K562 (cell line): ENCODE results near the gene GADD45B. TPM values are rescaled to one million over a fixed set of nuclear protein-coding genes. Genes with fewer than 3 reads are reported as not detected.

Experiments used
- ATAC-seq: fragments of 200-7000 bp; cut with Tn5 transposase; 3 replicates; pipeline ENCODE4 v1.9.1; 2020; ENCODE audit warnings: moderate library complexity
- BruUV-seq: library from RNA; stranded (reverse); fragments of 400-500 nt; replicated peaks from 2 replicates; lab custom pipeline; 2021; lab: Mats Ljungman, UMichigan
- CTCF ChIA-PET: fragments of 300-600 bp; formaldehyde crosslinking; extraction: SDS; loops from one replicate; lab custom pipeline; 2021; ENCODE audit warnings: low intra/inter-chr PET ratio; lab: Yijun Ruan, JAX
- POLR2A ChIA-PET: fragments of 300-600, 350-650 bp; sonication (Branson Sonifier 250); formaldehyde crosslinking; extraction: SDS; loops from one replicate; lab custom pipeline; 2021; ENCODE audit warnings: antibody characterized with exemption, inconsistent platforms; lab: Yijun Ruan, JAX
- DNase-seq, 4 experiments: peaks; one replicate each; pipeline versions ENCODE4 v3.0.0 to v3.0.0-alpha.2; 2011 to 2018; ENCODE audit warnings: low spot score in 3 of 4, mixed read lengths in 3 of 4; ENCODE audit errors: extremely low read depth in 1 of 4
- FAIRE-seq: peaks from 2 replicates; lab custom pipeline; 2011; peaks lifted over from hg19 to GRCh38; lab: Jason Lieb, UNC
- H2AFZ ChIP-seq: 2 replicates; pipeline ENCODE4 v1.6.0; 2011; ENCODE audit warnings: low read depth, low read length, control low read depth, inconsistent platforms
- H3K27ac ChIP-seq: fragments of 200-600 bp; 3 replicates; pipeline ENCODE4 v1.8.0; 2011; ENCODE audit warnings: low read depth, mild to moderate bottlenecking, control low read depth, inconsistent platforms, low read length, moderate library complexity, mixed read lengths; ENCODE audit errors: extremely low read depth
- H3K27me3 ChIP-seq, 2 experiments: fragments of 300-600 bp in 1 of 2; 2 replicates in 1 of 2; 3 replicates in 1 of 2; pipeline versions ENCODE4 v1.6.0 to v1.8.0; 2011; ENCODE audit warnings: inconsistent platforms in 2 of 2, low read length in 2 of 2, mild to moderate bottlenecking in 1 of 2, mixed read lengths in 1 of 2, moderate library complexity in 1 of 2; ENCODE audit not compliant: control insufficient read depth in 2 of 2, insufficient read depth in 2 of 2
- H3K36me3 ChIP-seq: fragments of 300-600 bp; 3 replicates; pipeline ENCODE4 v1.8.0; 2011; ENCODE audit warnings: mild to moderate bottlenecking, low read length, inconsistent platforms; ENCODE audit not compliant: control insufficient read depth, insufficient read depth
- H3K4me1 ChIP-seq, 2 experiments: fragments of 200-600 bp in 1 of 2; replicated peaks in 1 of 2; 2 replicates in 1 of 2; 3 replicates in 1 of 2; pipeline versions ENCODE4 v1.5.1 to v1.8.0; 2011; ENCODE audit warnings: inconsistent platforms in 2 of 2, low read length in 2 of 2, mild to moderate bottlenecking in 1 of 2, mixed read lengths in 1 of 2, moderate library complexity in 1 of 2; ENCODE audit not compliant: control insufficient read depth in 2 of 2, insufficient read depth in 2 of 2
- H3K4me2 ChIP-seq: 2 replicates; pipeline ENCODE4 v1.6.1; 2011; ENCODE audit warnings: low read length, control low read depth, inconsistent platforms, mixed read lengths; ENCODE audit not compliant: insufficient read depth
- H3K4me3 ChIP-seq: fragments of 200-600 bp; sonication (generic), shearing (Covaris generic); 2 replicates; pipeline ENCODE4 v1.5.1; 2016; ENCODE audit warnings: control low read depth, inconsistent platforms
- H3K79me2 ChIP-seq: fragments of 200-600 bp; 3 replicates; pipeline ENCODE4 v1.8.0; 2011; ENCODE audit warnings: low read length, inconsistent platforms; ENCODE audit not compliant: control insufficient read depth, insufficient read depth
- H3K9ac ChIP-seq, 2 experiments: 2 replicates each; pipeline versions ENCODE4 v1.6.0 to v1.6.1; 2011; ENCODE audit warnings: low read depth in 2 of 2, low read length in 2 of 2, control low read depth in 1 of 2, inconsistent platforms in 1 of 2, mild to moderate bottlenecking in 1 of 2, mixed read lengths in 1 of 2; ENCODE audit not compliant: insufficient read depth in 1 of 2
- H3K9me1 ChIP-seq: one replicate; pipeline ENCODE4 v1.6.0; 2011; ENCODE audit warnings: inconsistent platforms, mild to moderate bottlenecking, low read length, moderate library complexity; ENCODE audit not compliant: control insufficient read depth, insufficient read depth
- H3K9me3 ChIP-seq: replicated peaks from 2 replicates; pipeline ENCODE4 v1.5.1; 2011; ENCODE audit warnings: low read depth, low read length, inconsistent platforms; ENCODE audit not compliant: control insufficient read depth, insufficient read depth
- H4K20me1 ChIP-seq: replicated peaks from 2 replicates; pipeline ENCODE4 v1.6.1; 2011; ENCODE audit warnings: low read length, inconsistent platforms, mixed read lengths; ENCODE audit not compliant: control insufficient read depth, insufficient read depth
- ZFX ChIP-seq: sonication (generic); formaldehyde crosslinking; IDR thresholded peaks from 2 replicates; pipeline ENCODE4 v1.8.0; 2022; ENCODE audit warnings: mild to moderate bottlenecking, missing genetic modification reagents, moderate library complexity
- ZNF239 ChIP-seq: fragments of 250-450 bp; sonication (Bioruptor Pico); IDR thresholded peaks from 2 replicates; pipeline ENCODE4 v1.4.0; 2020; ENCODE audit warnings: mild to moderate bottlenecking
- WGBS: fragments of 100-300 bp; shearing (Covaris generic); methylation state at CpG from one replicate; pipeline ENCODE4 v1.1.6; 2016; ENCODE audit warnings: low coverage, mixed read lengths; ENCODE audit not compliant: insufficient coverage; ENCODE audit errors: missing lambda C conversion rate; 5-methylcytosine and 5-hydroxymethylcytosine counted together
- in situ Hi-C: fragments of 300-500 bp; cut with MboI; formaldehyde crosslinking; loops from 4 replicates; pipeline ENCODE4 v1.15.0; 2018; ENCODE audit warnings: inconsistent platforms, mixed read lengths
- intact Hi-C: fragments of 100-400 bp; cut with micrococcal nuclease; formaldehyde crosslinking; loops from 2 replicates; pipeline ENCODE4 v1.14.2; 2022
- microRNA-seq: library from miRNA; unstranded; fragments of <30 nt; microRNA quantifications from one replicate; pipeline ENCODE4, GENCODE V29; 2018; ENCODE audit warnings: borderline microRNAs expressed
- polyA plus RNA-seq, 8 experiments: library from polyadenylated mRNA; depleted of rRNA in 4 of 8; stranded (reverse) in 5 of 8; unstranded in 3 of 8; fragments of >200 nt; fragmentation: Nextera tagmentation in 2 of 8; fragmentation: Illumina TruSeq in 1 of 8; extraction: Ambion mirVana in 2 of 8; extraction: Trizol in 1 of 8; gene quantifications; 2 replicates each; pipeline versions ENCODE4 v1.2.1 to v1.2.3, GENCODE V29; 2011 to 2014; ENCODE audit warnings: inconsistent platforms in 1 of 8, missing spikeins in 1 of 8
- small RNA-seq: library from RNA; depleted of rRNA; stranded (forward); fragments of <200 nt; gene quantifications from one replicate; pipeline ENCODE3, GENCODE V24; 2014
- total RNA-seq, 7 experiments: library from RNA; depleted of rRNA in 6 of 7; stranded (reverse); fragments of >200 nt in 6 of 7; fragmentation: Illumina TruSeq in 2 of 7; extraction: Trizol in 2 of 7; gene quantifications; 2 replicates each; pipeline versions ENCODE4 v1.2.1 to v1.2.3, GENCODE V29; 2011 to 2021; ENCODE audit warnings: low replicate concordance in 1 of 7

The GADD45B gene
- total and polyA plus RNA-seq, 9 of the 15 experiments (the other 6 are each of a cell fraction or from before 2014, with no cell fraction given), result 0.06 to 4.1 (median 2.1) TPM

DNA sequence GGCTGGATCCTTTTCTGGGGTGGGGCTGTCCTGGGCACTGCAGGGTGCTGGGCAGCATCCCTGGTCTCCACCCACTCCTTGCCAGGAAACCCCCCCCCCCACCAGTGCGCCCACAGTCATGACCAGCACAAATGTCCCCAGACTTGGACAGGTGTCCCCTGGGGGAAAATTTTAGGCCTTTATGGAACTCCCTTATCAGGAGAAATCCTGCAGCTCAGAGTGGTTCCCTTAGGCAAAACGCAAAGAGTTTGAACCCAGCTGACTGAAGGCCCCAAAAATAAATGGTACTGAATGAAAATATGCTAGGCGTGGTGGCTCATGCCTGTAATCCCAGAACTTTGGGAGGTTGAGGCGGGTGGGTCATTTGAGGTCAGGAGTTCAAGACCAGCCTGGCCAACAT lies 51.8 kb downstream of the GADD45B start:
- Histone ChIP-seq H3K4me1 (peaks cover 0 to 24% of the 10 kb centered on the region in 2 experiments; a peak in 4 of 5 replicates), H3K4me2 (no peak overlapping the region), H3K36me3 (no peaks in the 10 kb centered on the region), H3K9ac (no peak overlapping the region), H4K20me1 (peaks cover 6% of the 10 kb centered on the region; the same call in 1 of the 2 replicates), H3K27me3 (no peaks in the 10 kb centered on the region; a peak in 1 of 5 replicates), H3K27ac (no peak overlapping the region), H2AFZ (no peak overlapping the region), H3K4me3 (no peak overlapping the region), H3K9me3 (no peaks in the 10 kb centered on the region), H3K79me2 (no peaks in the 10 kb centered on the region), H3K9me1 (no peaks in the 10 kb centered on the region)
- in situ Hi-C loops, result no loop called here
- FAIRE-seq (no peak), ATAC-seq (no peak), DNase-seq (no peak)
- ChIA-PET CTCF (no interaction called here), POLR2A (interaction anchor here (0.7 kb wide), 1 partner anchor 316 kb away, joined by 3 read pairs; no protein-coding TSS in a partner anchor)
- intact Hi-C loops, result no loop called here
- BruUV-seq, result no TSS peak
- 65% methylated on average over 4 of the region's 4 CpGs for WGBS
- TF ChIP-seq ZFX (CRISPR knock-in tag) (0 out of 2 replicates have a peak, but pooled peaks have one; percentile 19), ZNF239 (CRISPR knock-in tag) (no peak)

Small RNAs within 50 kb of the gene (microRNA-seq; reads per million reads assigned to microRNA genes)
- gene MIR7108, result 0.46 reads per million

Small RNAs within 50 kb of the gene (small RNA-seq; reads per million reads assigned to genes)
- gene RNU6-993P, result not detected

Other genes starting within 250 kb of the GADD45B start
Only the 7 nearest of the 13 such genes appear.
- gene PEAK3, start 194.0 kb upstream of the GADD45B start, total RNA-seq (2014; rRNA removed), result 0.16 TPM in 1 of 2 replicates, not detected in the other
- not detected in 2 replicates for gene PEAK3, start 194.0 kb upstream of the GADD45B start, total RNA-seq (2014; rRNA removed; fragmentation: Illumina TruSeq; extraction: Trizol)
- not detected in 2 replicates for gene PEAK3, start 194.0 kb upstream of the GADD45B start, total RNA-seq (2015; rRNA removed; fragmentation: Illumina TruSeq; extraction: Trizol)
- gene PEAK3, start 194.0 kb upstream of the GADD45B start, total RNA-seq (2021), result 0.13 and 0.40 TPM in 2 replicates
- gene PEAK3, start 194.0 kb upstream of the GADD45B start, polyA plus RNA-seq (2011; rRNA removed), result 0.03 TPM in 1 of 2 replicates, not detected in the other
- 0.06 TPM in 1 of 2 replicates, not detected in the other for gene PEAK3, start 194.0 kb upstream of the GADD45B start, polyA plus RNA-seq (2014; fragmentation: Illumina TruSeq; extraction: Trizol)
- not detected for gene PEAK3, start 194.0 kb upstream of the GADD45B start, polyA plus RNA-seq (2014; fragmentation: Nextera tagmentation; extraction: Ambion mirVana)
- gene PEAK3, start 194.0 kb upstream of the GADD45B start, polyA plus RNA-seq (2014; rRNA removed), result 0.07 TPM in 1 of 2 replicates, not detected in the other
- 0.05 TPM in 1 of 2 replicates, not detected in the other for gene LINGO3, start 168.0 kb upstream of the GADD45B start, total RNA-seq (2014; rRNA removed)
- not detected in 2 replicates for gene LINGO3, start 168.0 kb upstream of the GADD45B start, total RNA-seq (2014; rRNA removed; fragmentation: Illumina TruSeq; extraction: Trizol)
- gene LINGO3, start 168.0 kb upstream of the GADD45B start, total RNA-seq (2015; rRNA removed; fragmentation: Illumina TruSeq; extraction: Trizol), result not detected in 2 replicates
- gene LINGO3, start 168.0 kb upstream of the GADD45B start, total RNA-seq (2021), result not detected in 2 replicates
- 0.03 and 0.07 TPM in 2 replicates for gene LINGO3, start 168.0 kb upstream of the GADD45B start, polyA plus RNA-seq (2011; rRNA removed)
- gene LINGO3, start 168.0 kb upstream of the GADD45B start, polyA plus RNA-seq (2014; fragmentation: Illumina TruSeq; extraction: Trizol), result not detected in 2 replicates
- under 1 TPM in 1 of 2 experiments, not detected in 1; 0.03 TPM for gene LINGO3, start 168.0 kb upstream of the GADD45B start, polyA plus RNA-seq (2014; fragmentation: Nextera tagmentation; extraction: Ambion mirVana)
- gene LINGO3, start 168.0 kb upstream of the GADD45B start, polyA plus RNA-seq (2014; rRNA removed), result not detected in 2 replicates
- 408 and 578 TPM in 2 replicates for gene LSM7, start 147.5 kb upstream of the GADD45B start, total RNA-seq (2014; rRNA removed)
- gene LSM7, start 147.5 kb upstream of the GADD45B start, total RNA-seq (2014; rRNA removed; fragmentation: Illumina TruSeq; extraction: Trizol), result 117 and 146 TPM in 2 replicates
- gene LSM7, start 147.5 kb upstream of the GADD45B start, total RNA-seq (2015; rRNA removed; fragmentation: Illumina TruSeq; extraction: Trizol), result 261 and 265 TPM in 2 replicates
- 284 and 286 TPM in 2 replicates for gene LSM7, start 147.5 kb upstream of the GADD45B start, total RNA-seq (2021)
- gene LSM7, start 147.5 kb upstream of the GADD45B start, polyA plus RNA-seq (2011; rRNA removed), result 450 and 480 TPM in 2 replicates
- gene LSM7, start 147.5 kb upstream of the GADD45B start, polyA plus RNA-seq (2014; fragmentation: Illumina TruSeq; extraction: Trizol), result 147 and 242 TPM in 2 replicates
- 100 to 1,000 TPM in 1 of 2 experiments, 10 to 100 TPM in 1; 40.5 to 147 TPM for gene LSM7, start 147.5 kb upstream of the GADD45B start, polyA plus RNA-seq (2014; fragmentation: Nextera tagmentation; extraction: Ambion mirVana)
- gene LSM7, start 147.5 kb upstream of the GADD45B start, polyA plus RNA-seq (2014; rRNA removed), result 650 and 690 TPM in 2 replicates
- gene SPPL2B, start 147.4 kb upstream of the GADD45B start, total RNA-seq (2014; rRNA removed), result 32.0 and 33.9 TPM in 2 replicates
- 2.6 and 4.1 TPM in 2 replicates for gene SPPL2B, start 147.4 kb upstream of the GADD45B start, total RNA-seq (2014; rRNA removed; fragmentation: Illumina TruSeq; extraction: Trizol)
- 15.1 and 16.9 TPM in 2 replicates for gene SPPL2B, start 147.4 kb upstream of the GADD45B start, total RNA-seq (2015; rRNA removed; fragmentation: Illumina TruSeq; extraction: Trizol)
- 63.6 and 74.0 TPM in 2 replicates for gene SPPL2B, start 147.4 kb upstream of the GADD45B start, total RNA-seq (2021)
- gene SPPL2B, start 147.4 kb upstream of the GADD45B start, polyA plus RNA-seq (2011; rRNA removed), result 24.9 and 30.0 TPM in 2 replicates
- 8.4 and 19.9 TPM in 2 replicates for gene SPPL2B, start 147.4 kb upstream of the GADD45B start, polyA plus RNA-seq (2014; fragmentation: Illumina TruSeq; extraction: Trizol)
- under 1 TPM; 0.20 to 0.29 TPM for gene SPPL2B, start 147.4 kb upstream of the GADD45B start, polyA plus RNA-seq (2014; fragmentation: Nextera tagmentation; extraction: Ambion mirVana)
- gene SPPL2B, start 147.4 kb upstream of the GADD45B start, polyA plus RNA-seq (2014; rRNA removed), result 62.9 and 81.2 TPM in 2 replicates
- gene TMPRSS9, start 115.9 kb upstream of the GADD45B start, total RNA-seq (2014; rRNA removed), result not detected in 2 replicates
- not detected in 2 replicates for gene TMPRSS9, start 115.9 kb upstream of the GADD45B start, total RNA-seq (2014; rRNA removed; fragmentation: Illumina TruSeq; extraction: Trizol)
- gene TMPRSS9, start 115.9 kb upstream of the GADD45B start, total RNA-seq (2015; rRNA removed; fragmentation: Illumina TruSeq; extraction: Trizol), result not detected in 2 replicates
- gene TMPRSS9, start 115.9 kb upstream of the GADD45B start, total RNA-seq (2021), result 0.11 TPM in 1 of 2 replicates, not detected in the other
- gene TMPRSS9, start 115.9 kb upstream of the GADD45B start, polyA plus RNA-seq (2011; rRNA removed), result 0.01 TPM in 1 of 2 replicates, not detected in the other
- not detected in 2 replicates for gene TMPRSS9, start 115.9 kb upstream of the GADD45B start, polyA plus RNA-seq (2014; fragmentation: Illumina TruSeq; extraction: Trizol)
- not detected for gene TMPRSS9, start 115.9 kb upstream of the GADD45B start, polyA plus RNA-seq (2014; fragmentation: Nextera tagmentation; extraction: Ambion mirVana)
- gene TMPRSS9, start 115.9 kb upstream of the GADD45B start, polyA plus RNA-seq (2014; rRNA removed), result 0.03 TPM in 1 of 2 replicates, not detected in the other
- 112 and 140 TPM in 2 replicates for gene TIMM13, start 48.5 kb upstream of the GADD45B start, total RNA-seq (2014; rRNA removed)
- gene TIMM13, start 48.5 kb upstream of the GADD45B start, total RNA-seq (2014; rRNA removed; fragmentation: Illumina TruSeq; extraction: Trizol), result 13.8 and 18.7 TPM in 2 replicates
- 81.1 and 90.4 TPM in 2 replicates for gene TIMM13, start 48.5 kb upstream of the GADD45B start, total RNA-seq (2015; rRNA removed; fragmentation: Illumina TruSeq; extraction: Trizol)
- 215 and 235 TPM in 2 replicates for gene TIMM13, start 48.5 kb upstream of the GADD45B start, total RNA-seq (2021)
- gene TIMM13, start 48.5 kb upstream of the GADD45B start, polyA plus RNA-seq (2011; rRNA removed), result 35.0 and 50.3 TPM in 2 replicates
- 20.3 and 68.0 TPM in 2 replicates for gene TIMM13, start 48.5 kb upstream of the GADD45B start, polyA plus RNA-seq (2014; fragmentation: Illumina TruSeq; extraction: Trizol)
- 10 to 100 TPM; 17.6 to 71.8 TPM for gene TIMM13, start 48.5 kb upstream of the GADD45B start, polyA plus RNA-seq (2014; fragmentation: Nextera tagmentation; extraction: Ambion mirVana)
- gene TIMM13, start 48.5 kb upstream of the GADD45B start, polyA plus RNA-seq (2014; rRNA removed), result 105 and 132 TPM in 2 replicates
- gene LMNB2, start 19.2 kb upstream of the GADD45B start, total RNA-seq (2014; rRNA removed), result 133 and 141 TPM in 2 replicates
- 46.8 and 52.9 TPM in 2 replicates for gene LMNB2, start 19.2 kb upstream of the GADD45B start, total RNA-seq (2014; rRNA removed; fragmentation: Illumina TruSeq; extraction: Trizol)
- gene LMNB2, start 19.2 kb upstream of the GADD45B start, total RNA-seq (2015; rRNA removed; fragmentation: Illumina TruSeq; extraction: Trizol), result 105 and 106 TPM in 2 replicates
- gene LMNB2, start 19.2 kb upstream of the GADD45B start, total RNA-seq (2021), result 98.3 and 123 TPM in 2 replicates
- gene LMNB2, start 19.2 kb upstream of the GADD45B start, polyA plus RNA-seq (2011; rRNA removed), result 90.3 and 94.7 TPM in 2 replicates
- gene LMNB2, start 19.2 kb upstream of the GADD45B start, polyA plus RNA-seq (2014; fragmentation: Illumina TruSeq; extraction: Trizol), result 117 and 161 TPM in 2 replicates
- gene LMNB2, start 19.2 kb upstream of the GADD45B start, polyA plus RNA-seq (2014; fragmentation: Nextera tagmentation; extraction: Ambion mirVana), result under 1 TPM; 0.48 to 0.71 TPM
- gene LMNB2, start 19.2 kb upstream of the GADD45B start, polyA plus RNA-seq (2014; rRNA removed), result 94.5 and 105 TPM in 2 replicates